IMR-90 (cell line): ENCODE data around the gene WBP1. TPM values are rescaled to one million over a fixed set of nuclear protein-coding genes. Genes with fewer than 3 reads are reported as not detected.

Experiments used
- ATAC-seq: fragments of 200-7000 bp; cut with Tn5 transposase; 2 replicates; pipeline ENCODE4 v1.9.1; 2020; ENCODE audit warnings: low read depth, mild to moderate bottlenecking, moderate library complexity
- BruUV-seq: library from RNA; stranded (reverse); fragments of 400-500 nt; replicated peaks from 2 replicates; lab custom pipeline; 2021; lab: Mats Ljungman, UMichigan
- CTCF ChIA-PET: fragments of 300-600 bp; formaldehyde crosslinking; extraction: SDS; loops from one replicate; lab custom pipeline; 2021; ENCODE audit warnings: antibody characterized with exemption; lab: Yijun Ruan, JAX
- POLR2A ChIA-PET: fragments of 300-600 bp; sonication (Branson Sonifier 250); formaldehyde crosslinking; loops from one replicate; lab custom pipeline; 2022; ENCODE audit warnings: antibody characterized with exemption; ENCODE audit not compliant: unreplicated experiment; lab: Charles Lee
- DNase-seq: peaks from one replicate; pipeline ENCODE4 v3.0.0; 2013
- H2AFZ ChIP-seq: replicated peaks from 2 replicates; pipeline ENCODE3; 2013; ENCODE audit warnings: low read length, mild to moderate bottlenecking; ENCODE audit not compliant: poor library complexity
- H2AK5ac ChIP-seq: 2 replicates; pipeline ENCODE4 v1.6.1; 2013; ENCODE audit warnings: low read depth, low read length, inconsistent platforms
- H2AK9ac ChIP-seq: replicated peaks from 2 replicates; pipeline ENCODE3; 2013; ENCODE audit warnings: mild to moderate bottlenecking, low read depth, low read length, moderate library complexity; ENCODE audit not compliant: poor library complexity
- H2BK120ac ChIP-seq: 2 replicates; pipeline ENCODE4 v1.6.1; 2013; ENCODE audit warnings: low read depth, low read length, inconsistent platforms
- H2BK15ac ChIP-seq: 3 replicates; pipeline ENCODE4 v1.6.1; 2013; ENCODE audit warnings: low read depth, low read length, inconsistent platforms
- H2BK20ac ChIP-seq: 2 replicates; pipeline ENCODE4 v1.6.1; 2013; ENCODE audit warnings: low read depth, mild to moderate bottlenecking, inconsistent platforms, low read length, moderate library complexity
- H2BK5ac ChIP-seq: 2 replicates; pipeline ENCODE4 v1.6.1; 2013; ENCODE audit warnings: mild to moderate bottlenecking, low read depth, low read length, inconsistent platforms; ENCODE audit not compliant: poor library complexity, severe bottlenecking
- H3K14ac ChIP-seq: replicated peaks from 2 replicates; pipeline ENCODE4 v1.6.1; 2013; ENCODE audit warnings: low read depth, low read length, inconsistent platforms
- H3K18ac ChIP-seq: 2 replicates; pipeline ENCODE4 v1.6.1; 2013; ENCODE audit warnings: low read depth, low read length, control low read depth
- H3K23ac ChIP-seq: 2 replicates; pipeline ENCODE4 v1.6.1; 2013; ENCODE audit warnings: low read depth, low read length, inconsistent platforms
- H3K27ac ChIP-seq: 2 replicates; pipeline ENCODE4 v1.5.1; 2013; ENCODE audit warnings: mild to moderate bottlenecking, control low read depth, low read length; ENCODE audit not compliant: insufficient read depth
- H3K27me3 ChIP-seq: 2 replicates; pipeline ENCODE4 v1.6.1; 2013; ENCODE audit warnings: low read length; ENCODE audit not compliant: control insufficient read depth, insufficient read depth
- H3K36me3 ChIP-seq: 2 replicates; pipeline ENCODE4 v1.6.1; 2013; ENCODE audit warnings: low read length, mixed read lengths; ENCODE audit not compliant: control insufficient read depth, insufficient read depth
- H3K4ac ChIP-seq: 2 replicates; pipeline ENCODE4 v1.6.1; 2013; ENCODE audit warnings: low read depth, low read length, inconsistent platforms
- H3K4me1 ChIP-seq: 2 replicates; pipeline ENCODE4 v1.6.1; 2013; ENCODE audit warnings: low read length, mixed read lengths; ENCODE audit not compliant: control insufficient read depth, insufficient read depth
- H3K4me2 ChIP-seq: 2 replicates; pipeline ENCODE4 v1.6.1; 2013; ENCODE audit warnings: low read depth, mild to moderate bottlenecking, control low read depth, low read length, moderate library complexity
- H3K4me3 ChIP-seq: 2 replicates; pipeline ENCODE4 v1.5.1; 2013; ENCODE audit warnings: low read depth, mild to moderate bottlenecking, control low read depth, low read length, moderate library complexity; ENCODE audit not compliant: insufficient read depth
- H3K56ac ChIP-seq: 2 replicates; pipeline ENCODE4 v1.6.1; 2013; ENCODE audit warnings: low read length, inconsistent platforms; ENCODE audit not compliant: insufficient read depth; ENCODE audit errors: extremely low read depth
- H3K79me1 ChIP-seq, 2 experiments: 2 replicates each; pipeline ENCODE4 v1.6.1; 2013; ENCODE audit warnings: low read length in 2 of 2, inconsistent platforms in 1 of 2, low read depth in 1 of 2
- H3K9ac ChIP-seq: 2 replicates; pipeline ENCODE4 v1.6.1; 2013; ENCODE audit warnings: low read depth, low read length, control low read depth
- H3K9me1 ChIP-seq: 2 replicates; pipeline ENCODE4 v1.6.1; 2013; ENCODE audit warnings: low read length, inconsistent platforms; ENCODE audit not compliant: insufficient read depth
- H3K9me3 ChIP-seq: 2 replicates; pipeline ENCODE4 v1.6.1; 2013; ENCODE audit warnings: low read length; ENCODE audit not compliant: control insufficient read depth, insufficient read depth
- H4K20me1 ChIP-seq: 2 replicates; pipeline ENCODE4 v1.6.1; 2013; ENCODE audit warnings: low read length, inconsistent platforms; ENCODE audit not compliant: insufficient read depth
- H4K5ac ChIP-seq: 2 replicates; pipeline ENCODE4 v1.6.1; 2013; ENCODE audit warnings: mild to moderate bottlenecking, low read depth, low read length, control low read depth
- H4K8ac ChIP-seq, 2 experiments: 2 replicates each; pipeline ENCODE4 v1.6.1; 2013; ENCODE audit warnings: low read depth in 2 of 2, low read length in 2 of 2, control low read depth in 1 of 2, inconsistent platforms in 1 of 2
- H4K91ac ChIP-seq: 2 replicates; pipeline ENCODE4 v1.6.1; 2013; ENCODE audit warnings: low read depth, low read length, inconsistent platforms; ENCODE audit not compliant: insufficient read depth
- BHLHE40 ChIP-seq: fragments of 150-350 bp; IDR thresholded peaks from 2 replicates; pipeline ENCODE4 v1.6.1; 2016; ENCODE audit warnings: mild to moderate bottlenecking, low read depth, low read length
- CEBPB ChIP-seq: IDR thresholded peaks from 2 replicates; pipeline ENCODE4 v1.6.1; 2012; ENCODE audit warnings: low read depth, low read length, improper control_type of control experiment
- CHD1 ChIP-seq: IDR thresholded peaks from 2 replicates; pipeline ENCODE4 v1.6.1; 2012; ENCODE audit warnings: low read depth, low read length, improper control_type of control experiment
- CTCF ChIP-seq: conservative IDR thresholded peaks from 2 replicates; pipeline ENCODE4 v1.5.1; 2012; ENCODE audit warnings: mild to moderate bottlenecking, low read depth, low read length, improper control_type of control experiment
- FOS ChIP-seq: fragments of 150-350 bp; IDR thresholded peaks from 2 replicates; pipeline ENCODE4 v1.6.1; 2016; ENCODE audit warnings: low read depth, low read length
- MAFK ChIP-seq: IDR thresholded peaks from 2 replicates; pipeline ENCODE4 v1.6.1; 2012; ENCODE audit warnings: low read depth, low read length, improper control_type of control experiment
- MAZ ChIP-seq: IDR thresholded peaks from 2 replicates; pipeline ENCODE4 v1.6.1; 2012; ENCODE audit warnings: low read depth, mild to moderate bottlenecking, low read length, improper control_type of control experiment, moderate library complexity, borderline replicate concordance
- MXI1 ChIP-seq: IDR thresholded peaks from 2 replicates; pipeline ENCODE4 v1.6.1; 2012; ENCODE audit warnings: low read depth, mild to moderate bottlenecking, low read length, moderate library complexity, borderline replicate concordance
- NFE2L2 ChIP-seq: fragments of 150-350 bp; IDR thresholded peaks from 2 replicates; pipeline ENCODE4 v1.6.1; 2016; ENCODE audit warnings: low read depth, mild to moderate bottlenecking, low read length
- POLR2A ChIP-seq: IDR thresholded peaks from 2 replicates; pipeline ENCODE4 v1.6.1; 2012; ENCODE audit warnings: mild to moderate bottlenecking, low read depth, low read length
- RAD21 ChIP-seq: IDR thresholded peaks from 2 replicates; pipeline ENCODE4 v1.6.1; 2012; ENCODE audit warnings: low read length, improper control_type of control experiment
- RCOR1 ChIP-seq: IDR thresholded peaks from 2 replicates; pipeline ENCODE4 v1.6.1; 2012; ENCODE audit warnings: mild to moderate bottlenecking, low read length, improper control_type of control experiment; ENCODE audit not compliant: insufficient replicate concordance
- RFX5 ChIP-seq: IDR thresholded peaks from 2 replicates; pipeline ENCODE4 v1.8.0; 2012; ENCODE audit warnings: low read depth, mild to moderate bottlenecking, low read length, moderate library complexity
- SMC3 ChIP-seq: fragments of 150-350 bp; IDR thresholded peaks from 2 replicates; pipeline ENCODE4 v1.6.1; 2016; ENCODE audit warnings: low read depth, mild to moderate bottlenecking, antibody characterized with exemption, low read length, moderate library complexity
- WGBS, 2 experiments: methylation state at CpG; one replicate each; pipeline versions ENCODE4 v1.1.5 to v1.1.7; 2013; ENCODE audit warnings: missing lambda C conversion rate in 2 of 2; ENCODE audit not compliant: insufficient read length in 1 of 2; ENCODE audit errors: extremely low coverage in 2 of 2; 5-methylcytosine and 5-hydroxymethylcytosine counted together
- dilution Hi-C: fragments of 300-500 bp; cut with HindIII; formaldehyde crosslinking; loops from one replicate; pipeline ENCODE4 v1.14.3; 2018; ENCODE audit warnings: low sequenced_read_pairs; ENCODE audit not compliant: unreplicated experiment
- in situ Hi-C: fragments of 300-500 bp; cut with MboI; formaldehyde crosslinking; loops from 3 replicates; pipeline ENCODE4 v1.14.3; 2019; ENCODE audit warnings: low sequenced_read_pairs, inconsistent platforms, mixed read lengths
- intact Hi-C: fragments of 100-400 bp; cut with micrococcal nuclease; formaldehyde crosslinking; loops from 2 replicates; pipeline ENCODE4 v1.10.0; 2022
- polyA plus RNA-seq, 3 experiments: library from polyadenylated mRNA; depleted of rRNA; stranded (reverse); fragments of >200 nt; gene quantifications; 2 replicates each; pipeline ENCODE4 v1.2.3, GENCODE V29; 2012; ENCODE audit warnings: low replicate concordance in 1 of 3
- total RNA-seq: library from RNA; depleted of rRNA; stranded (reverse); fragments of >200 nt; gene quantifications from 2 replicates; pipeline ENCODE4 v1.2.3, GENCODE V29; 2012
- TF ChIP-seq, protein P1 (sequence below): fragments of 150-350 bp; IDR thresholded peaks from 2 replicates; pipeline ENCODE4 v1.6.1; 2017; ENCODE audit warnings: mild to moderate bottlenecking, antibody characterized with exemption, low read length, low read depth
- TF ChIP-seq, protein P2 (sequence below): fragments of 150-350 bp; IDR thresholded peaks from 2 replicates; pipeline ENCODE4 v1.6.1; 2016; ENCODE audit warnings: low read depth, mild to moderate bottlenecking, low read length, moderate library complexity, borderline replicate concordance

WBP1 gene
- total and polyA plus RNA-seq, 2 of the 4 experiments (the other 2 are of a cell fraction) = 22.9 to 78.5 TPM

- Histone ChIP-seq H2AK9ac (no peak overlapping the region), H2BK120ac (no peak overlapping the region), H3K36me3 (peaks cover 42% of the 10 kb centered on the region), H3K27ac (no peak overlapping the region), H2AFZ (no peak overlapping the region), H3K4me3 (no peak overlapping the region), H3K18ac (no peak overlapping the region), H4K20me1 (no peaks in the 10 kb centered on the region), H3K9me3 (no peaks in the 10 kb centered on the region), H2AK5ac (no peak overlapping the region), H3K4ac (no peak overlapping the region), H3K23ac (0 out of 2 replicates have a peak overlapping the region, but pooled peaks have one; percentile 28), H3K9me1 (0 out of 2 replicates have a peak, but pooled peaks cover 5% of the 10 kb centered on the region), H3K14ac (no peak overlapping the region), H3K9ac (no peak overlapping the region), H2BK15ac (no peak overlapping the region), H4K8ac (no peak overlapping the region), H2BK5ac (no peak overlapping the region), H3K56ac (no peak overlapping the region), H4K5ac (no peak overlapping the region), H3K27me3 (peaks cover 12% of the 10 kb centered on the region), H3K4me1 (peaks cover 3% of the 10 kb centered on the region), H3K4me2 (no peak overlapping the region), H2BK20ac (no peak overlapping the region), H3K79me1 (peaks cover 10 to 22% of the 10 kb centered on the region in 2 experiments), H4K91ac (no peak overlapping the region)
- POLR2A ChIA-PET = no interaction called here
- TF ChIP-seq, protein P1, sequence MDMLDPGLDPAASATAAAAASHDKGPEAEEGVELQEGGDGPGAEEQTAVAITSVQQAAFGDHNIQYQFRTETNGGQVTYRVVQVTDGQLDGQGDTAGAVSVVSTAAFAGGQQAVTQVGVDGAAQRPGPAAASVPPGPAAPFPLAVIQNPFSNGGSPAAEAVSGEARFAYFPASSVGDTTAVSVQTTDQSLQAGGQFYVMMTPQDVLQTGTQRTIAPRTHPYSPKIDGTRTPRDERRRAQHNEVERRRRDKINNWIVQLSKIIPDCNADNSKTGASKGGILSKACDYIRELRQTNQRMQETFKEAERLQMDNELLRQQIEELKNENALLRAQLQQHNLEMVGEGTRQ = no peak
- TF ChIP-seq CEBPB (no peak), RAD21 (no peak), CTCF (no peak), MAFK (no peak), RFX5 (no peak), POLR2A (no peak), BHLHE40 (no peak), NFE2L2 (no peak), MAZ (no peak), RCOR1 (no peak), FOS (no peak), CHD1 (no peak), SMC3 (no peak), MXI1 (no peak)
- TF ChIP-seq, protein P2, sequence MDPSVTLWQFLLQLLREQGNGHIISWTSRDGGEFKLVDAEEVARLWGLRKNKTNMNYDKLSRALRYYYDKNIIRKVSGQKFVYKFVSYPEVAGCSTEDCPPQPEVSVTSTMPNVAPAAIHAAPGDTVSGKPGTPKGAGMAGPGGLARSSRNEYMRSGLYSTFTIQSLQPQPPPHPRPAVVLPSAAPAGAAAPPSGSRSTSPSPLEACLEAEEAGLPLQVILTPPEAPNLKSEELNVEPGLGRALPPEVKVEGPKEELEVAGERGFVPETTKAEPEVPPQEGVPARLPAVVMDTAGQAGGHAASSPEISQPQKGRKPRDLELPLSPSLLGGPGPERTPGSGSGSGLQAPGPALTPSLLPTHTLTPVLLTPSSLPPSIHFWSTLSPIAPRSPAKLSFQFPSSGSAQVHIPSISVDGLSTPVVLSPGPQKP = no peak
- dilution Hi-C loops = no loop called here
- ATAC-seq = no peak
- in situ Hi-C loops = loop anchor here (25.0 kb wide), 1 partner anchor 369 kb away; no protein-coding TSS in a partner anchor
- CTCF ChIA-PET = no interaction called here
- WGBS, 2 experiments = 13% methylated on average over 1 of the region's 3 CpGs; no CpG with 5 or more reads in 1 of the 2 experiments
- BruUV-seq = no TSS peak
- intact Hi-C loops = no loop called here
- peak; percentile 54 for DNase-seq
Observed at GRCh38 chr2:74493546-74493945, 35.3 kb downstream of the WBP1 start.
